ENCODE data around the gene NSG2.

DNA sequence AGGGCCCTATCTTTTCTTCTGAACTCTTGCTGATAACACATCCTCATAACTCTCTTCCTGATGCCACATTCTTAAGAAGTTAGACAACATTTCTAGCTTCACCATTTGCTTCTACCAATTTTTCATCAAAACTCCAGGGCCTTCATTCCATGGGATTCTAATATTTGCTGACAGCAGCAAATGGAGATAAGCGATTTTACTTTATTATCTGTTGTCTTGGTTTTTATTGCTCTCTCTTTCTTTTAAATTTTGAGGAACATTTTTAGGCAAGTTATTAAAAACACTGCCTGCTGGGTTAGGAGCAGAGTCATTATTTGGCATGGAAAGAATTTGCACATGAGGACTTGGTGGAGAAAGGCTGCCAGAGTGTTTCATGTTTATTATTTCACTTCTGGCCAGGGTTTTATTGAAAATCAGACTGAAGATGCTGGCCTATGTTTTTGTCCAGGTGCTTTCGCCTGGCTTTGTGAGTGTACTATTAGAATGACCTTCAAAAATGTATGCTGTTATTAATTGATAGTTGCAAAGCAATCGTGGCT, 27.7 kb downstream of the NSG2 start:
- TF ChIP-seq CTCF (IDR thresholded peaks at IDR 0.05) = no peak
- TF ChIP-seq POLR2A (IDR thresholded peaks at IDR 0.05) = no peak

Data from transverse colon (tissue), 3 donors.